ENCODE results near the gene DLX1.
"Not testable (repeated sequence)": the region's sequence is repeated elsewhere in the genome, so short reads cannot be mapped to it uniquely, and the experiment has no call there.

DLX1 gene

GRCh38 chr2:172085460-172086159 lies at the start of gene DLX1:
Gene DLX1 (plus strand): TSS chr2:172085507. CDS start chr2:172085678, 171 bp downstream.
- DNase-seq: peak in 1 of 2 experiments; percentile 55

GRCh38 chr2:172038121-172038520 lies 47.2 kb upstream of the DLX1 start:
- DNase-seq: no peak

- DNase-seq: no peak
Observed at GRCh38 chr2:172038604-172039003, 46.7 kb upstream of the DLX1 start.

GRCh38 chr2:172039011-172039704 lies 46.1 kb upstream of the DLX1 start:
- no peak for DNase-seq

- DNase-seq: no peak
Observed at GRCh38 chr2:172040311-172040710, 45.0 kb upstream of the DLX1 start.

GRCh38 chr2:172046080-172046678 lies 39.1 kb upstream of the DLX1 start:
- DNase-seq: no peak

GRCh38 chr2:172046866-172047565 lies 38.3 kb upstream of the DLX1 start:
- no peak for DNase-seq

- DNase-seq: no peak
Observed at GRCh38 chr2:172047566-172048507, 37.5 kb upstream of the DLX1 start.

GRCh38 chr2:172048508-172049503 lies 36.5 kb upstream of the DLX1 start:
- no peak for DNase-seq

GRCh38 chr2:172049567-172050120 lies 35.7 kb upstream of the DLX1 start:
- DNase-seq: no peak

- no peak for DNase-seq
Observed at GRCh38 chr2:172050479-172051125, 34.7 kb upstream of the DLX1 start.

GRCh38 chr2:172052000-172052983 lies 33.0 kb upstream of the DLX1 start:
- peak; percentile 66 to 69 for DNase-seq

- DNase-seq: no peak
Observed at GRCh38 chr2:172053486-172053885, 31.8 kb upstream of the DLX1 start.

- no peak for DNase-seq
Observed at GRCh38 chr2:172056293-172056692, 29.0 kb upstream of the DLX1 start.

- DNase-seq: no peak
Observed at GRCh38 chr2:172058660-172059059, 26.6 kb upstream of the DLX1 start.

- DNase-seq: not testable (repeated sequence)
Observed at GRCh38 chr2:172060118-172060517, 25.2 kb upstream of the DLX1 start.

GRCh38 chr2:172062402-172063004 lies 22.8 kb upstream of the DLX1 start:
- no peak for DNase-seq

- no peak for DNase-seq
Observed at GRCh38 chr2:172063446-172063845, 21.9 kb upstream of the DLX1 start.
